HG03565 (cell line): ENCODE results near the gene DPP10.

Experiments
- ATAC-seq: cut with Tn5 transposase; IDR thresholded peaks from one replicate; pipeline ENCODE4 v1.9.1; 2021; ENCODE audit warnings: mild to moderate bottlenecking, moderate library complexity; ENCODE audit not compliant: unreplicated experiment

Gene DPP10

GRCh38 chr2:115825912-115826311, 1383.5 kb downstream of the DPP10 start:
- ATAC-seq = no peak

DNA sequence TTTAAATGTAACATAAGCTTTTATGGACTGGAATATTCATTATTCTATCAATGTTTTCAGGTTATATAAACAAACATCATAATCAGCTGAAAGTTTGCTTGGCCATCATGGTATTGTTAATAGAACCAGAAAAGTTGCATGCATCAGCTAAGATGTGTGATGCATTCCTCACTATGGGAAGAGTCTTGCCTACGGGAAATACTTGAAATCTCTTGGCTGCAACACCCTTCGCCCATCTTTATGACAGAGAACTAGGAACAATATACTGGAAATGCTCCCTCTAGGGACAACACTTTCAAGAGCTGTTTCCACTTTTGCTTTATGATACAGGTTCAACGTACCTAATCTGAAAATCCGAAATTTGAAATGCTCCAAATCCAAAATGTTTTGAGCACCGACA, 1390.8 kb downstream of the DPP10 start:
- no peak for ATAC-seq

DNA sequence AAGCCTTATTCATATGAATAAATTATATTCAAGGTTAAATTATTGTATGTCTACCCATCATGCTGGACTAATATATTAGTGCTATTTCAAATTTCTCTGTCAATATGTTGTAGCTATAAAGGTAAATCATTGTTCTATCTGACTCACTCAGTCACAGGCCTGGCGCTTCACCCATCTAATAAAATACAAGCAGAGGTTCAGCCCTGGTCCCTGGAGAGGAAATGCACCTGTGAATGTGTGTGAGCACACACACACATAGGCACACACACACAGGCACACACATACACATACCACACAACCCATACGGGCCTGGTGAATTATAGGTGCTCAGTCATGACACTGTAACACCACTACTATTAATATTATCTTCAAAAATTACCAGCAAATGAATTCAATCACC, 1396.1 kb downstream of the DPP10 start:
- no peak for ATAC-seq

GRCh38 chr2:115842306-115842705, 1399.9 kb downstream of the DPP10 start:
- ATAC-seq = no peak

GRCh38 chr2:115848192-115848591, 1405.8 kb downstream of the DPP10 start:
- no peak for ATAC-seq

- no peak for ATAC-seq
These were observed 1424.6 kb downstream of the DPP10 start for GRCh38 chr2:115867024-115867423.

GRCh38 chr2:115874427-115874826, 1432.0 kb downstream of the DPP10 start:
- no peak for ATAC-seq

- ATAC-seq = no peak
These were observed 1438.1 kb downstream of the DPP10 start for GRCh38 chr2:115880558-115880957.

GRCh38 chr2:115887209-115887776, 1444.9 kb downstream of the DPP10 start:
- ATAC-seq = no peak
